ENCODE measurements around the gene TNNC1.

GRCh38 chr3:52438579-52439425 lies 15.0 kb downstream of the TNNC1 start:
- TF ChIP-seq CTCF (IDR thresholded peaks at IDR 0.05), result no peak
- TF ChIP-seq POLR2AphosphoS5 (IDR thresholded peaks at IDR 0.05), result no peak
- TF ChIP-seq POLR2A (IDR thresholded peaks at IDR 0.05; ENCODE audit: low read depth), result no peak
- no peak for TF ChIP-seq EP300 (IDR thresholded peaks at IDR 0.05)
